OCI-LY1 (cell line): ENCODE data around the gene RSPH6A.

Experiments used
- EZH2 ChIP-seq: fragments of 200-600 bp; sonication (generic), shearing (Covaris generic); IDR thresholded peaks from 2 replicates; pipeline ENCODE4 v1.8.0; 2017; ENCODE audit warnings: borderline replicate concordance, mixed run types, mild to moderate bottlenecking, antibody characterized with exemption, low read length, moderate library complexity, mixed read lengths
- TF ChIP-seq, protein P1 (sequence below): fragments of 200-600 bp; sonication (generic), shearing (Covaris generic); IDR thresholded peaks from 2 replicates; pipeline ENCODE4 v1.5.1; 2017; ENCODE audit warnings: mild to moderate bottlenecking, antibody characterized with exemption, low read length, moderate library complexity, mixed read lengths

DNA sequence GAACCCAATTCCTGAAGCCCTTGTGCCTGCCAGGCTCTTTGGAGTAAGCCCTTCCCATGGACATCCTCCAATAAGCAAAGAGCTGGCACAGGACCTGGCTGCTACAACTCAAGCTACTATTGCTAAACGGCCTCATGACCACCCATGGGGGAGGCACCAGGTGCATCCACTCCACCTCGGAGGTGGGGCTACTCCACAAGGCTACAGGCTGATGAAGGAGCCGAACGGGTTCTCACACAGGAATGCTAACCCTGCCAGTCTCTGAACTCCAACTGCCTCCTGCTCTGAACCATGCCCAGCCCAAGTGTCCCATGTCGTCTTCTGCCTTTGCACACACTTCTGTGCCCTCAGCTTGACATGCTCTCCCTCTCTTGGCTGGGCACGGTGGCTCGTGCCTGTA lies 37.9 kb upstream of the RSPH6A start:
- TF ChIP-seq, protein P1, sequence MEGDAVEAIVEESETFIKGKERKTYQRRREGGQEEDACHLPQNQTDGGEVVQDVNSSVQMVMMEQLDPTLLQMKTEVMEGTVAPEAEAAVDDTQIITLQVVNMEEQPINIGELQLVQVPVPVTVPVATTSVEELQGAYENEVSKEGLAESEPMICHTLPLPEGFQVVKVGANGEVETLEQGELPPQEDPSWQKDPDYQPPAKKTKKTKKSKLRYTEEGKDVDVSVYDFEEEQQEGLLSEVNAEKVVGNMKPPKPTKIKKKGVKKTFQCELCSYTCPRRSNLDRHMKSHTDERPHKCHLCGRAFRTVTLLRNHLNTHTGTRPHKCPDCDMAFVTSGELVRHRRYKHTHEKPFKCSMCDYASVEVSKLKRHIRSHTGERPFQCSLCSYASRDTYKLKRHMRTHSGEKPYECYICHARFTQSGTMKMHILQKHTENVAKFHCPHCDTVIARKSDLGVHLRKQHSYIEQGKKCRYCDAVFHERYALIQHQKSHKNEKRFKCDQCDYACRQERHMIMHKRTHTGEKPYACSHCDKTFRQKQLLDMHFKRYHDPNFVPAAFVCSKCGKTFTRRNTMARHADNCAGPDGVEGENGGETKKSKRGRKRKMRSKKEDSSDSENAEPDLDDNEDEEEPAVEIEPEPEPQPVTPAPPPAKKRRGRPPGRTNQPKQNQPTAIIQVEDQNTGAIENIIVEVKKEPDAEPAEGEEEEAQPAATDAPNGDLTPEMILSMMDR = no peak
- no peak for TF ChIP-seq EZH2
